GM23338 (cell line): ENCODE results near the gene CLRN2. TPM values are rescaled to one million over a fixed set of nuclear protein-coding genes. Genes with fewer than 3 reads are reported as not detected.

Source experiments
- ATAC-seq: fragments of 200-7000 bp; cut with Tn5 transposase; 3 replicates; pipeline ENCODE4 v1.9.1; 2020
- DNase-seq: peaks from one replicate; pipeline ENCODE4 v3.0.0-alpha.2; 2015; ENCODE audit warnings: low spot score
- H2AFZ ChIP-seq: fragments of 200-600 bp; sonication (generic); 2 replicates; pipeline ENCODE4 v1.8.0; 2016; ENCODE audit warnings: antibody characterized with exemption, mild to moderate bottlenecking, moderate library complexity
- H3F3A ChIP-seq: fragments of 200-600 bp; sonication (generic); replicated peaks from 2 replicates; pipeline ENCODE4 v1.8.0; 2017; ENCODE audit warnings: antibody characterized with exemption, mixed run types, low read depth
- H3K27ac ChIP-seq: fragments of 200-600 bp; sonication (generic); 2 replicates; pipeline ENCODE4 v1.6.1; 2016; ENCODE audit warnings: low read depth
- H3K27me3 ChIP-seq: fragments of 200-600 bp; sonication (generic); 2 replicates; pipeline ENCODE4 v1.8.0; 2016; ENCODE audit warnings: mild to moderate bottlenecking, mixed run types, moderate library complexity; ENCODE audit not compliant: insufficient read depth
- H3K36me3 ChIP-seq: fragments of 200-600 bp; sonication (generic); 2 replicates; pipeline ENCODE4 v1.8.0; 2016; ENCODE audit warnings: mild to moderate bottlenecking; ENCODE audit not compliant: insufficient read depth
- H3K4me1 ChIP-seq: fragments of 200-600 bp; sonication (generic); 2 replicates; pipeline ENCODE4 v1.8.0; 2016; ENCODE audit warnings: mild to moderate bottlenecking, moderate library complexity; ENCODE audit not compliant: insufficient read depth
- H3K4me2 ChIP-seq: fragments of 200-600 bp; sonication (generic); 2 replicates; pipeline ENCODE4 v1.7.1; 2017; ENCODE audit warnings: mixed run types
- H3K4me3 ChIP-seq: fragments of 200-600 bp; sonication (generic); 2 replicates; pipeline ENCODE4 v1.6.1; 2016; ENCODE audit warnings: mixed run types
- H3K79me2 ChIP-seq: fragments of 200-600 bp; sonication (generic); replicated peaks from 2 replicates; pipeline ENCODE4 v1.8.0; 2017; ENCODE audit warnings: mild to moderate bottlenecking; ENCODE audit not compliant: insufficient read depth
- H3K9me2 ChIP-seq: fragments of 200-600 bp; sonication (generic); 2 replicates; pipeline ENCODE4 v1.8.0; 2017; ENCODE audit not compliant: insufficient read depth
- H4K20me1 ChIP-seq: fragments of 200-600 bp; sonication (generic); replicated peaks from 2 replicates; pipeline ENCODE4 v1.8.0; 2017; ENCODE audit warnings: mild to moderate bottlenecking; ENCODE audit not compliant: insufficient read depth
- H3K27ac Mint-ChIP-seq: 2 replicates; pipeline ENCODE4 v1.8.0; 2020; ENCODE audit warnings: inconsistent platforms, mild to moderate bottlenecking, moderate library complexity, mixed read lengths
- H3K27me3 Mint-ChIP-seq: 3 replicates; pipeline ENCODE4 v1.8.0; 2022; ENCODE audit warnings: low read depth, mild to moderate bottlenecking, moderate library complexity, mixed read lengths, inconsistent platforms; ENCODE audit not compliant: insufficient read depth, poor library complexity
- H3K36me3 Mint-ChIP-seq: 3 replicates; pipeline ENCODE4 v1.8.0; 2021; ENCODE audit warnings: low read depth, mild to moderate bottlenecking, inconsistent platforms, moderate library complexity, mixed read lengths
- H3K4me1 Mint-ChIP-seq: 3 replicates; pipeline ENCODE4 v1.8.0; 2020; ENCODE audit warnings: mild to moderate bottlenecking, inconsistent platforms, mixed read lengths
- H3K4me3 Mint-ChIP-seq: 3 replicates; pipeline ENCODE4 v1.8.0; 2021; ENCODE audit warnings: moderate library complexity, mild to moderate bottlenecking, inconsistent platforms, mixed read lengths
- H3K9me3 Mint-ChIP-seq: 3 replicates; pipeline ENCODE4 v1.8.0; 2020; ENCODE audit warnings: moderate library complexity, mild to moderate bottlenecking, inconsistent platforms, mixed read lengths
- CTCF ChIP-seq, 2 experiments: fragments of 200-600 bp in 1 of 2; sonication (generic) in 1 of 2; conservative IDR thresholded peaks; 2 replicates each; pipeline versions ENCODE4 v1.5.1 to v1.6.1; 2016 to 2017; ENCODE audit warnings: antibody characterized with exemption in 2 of 2, low read depth in 2 of 2, mild to moderate bottlenecking in 2 of 2, moderate library complexity in 1 of 2
- JUNB ChIP-seq: IDR thresholded peaks from one replicate; pipeline ENCODE4 v1.6.1; 2016; ENCODE audit warnings: antibody characterized with exemption; ENCODE audit not compliant: unreplicated experiment
- NANOG ChIP-seq: IDR thresholded peaks from 2 replicates; pipeline ENCODE4 v1.6.1; 2016; ENCODE audit warnings: antibody characterized with exemption, borderline replicate concordance
- POLR2AphosphoS5 ChIP-seq: IDR thresholded peaks from 2 replicates; pipeline ENCODE4 v1.6.1; 2016; ENCODE audit warnings: antibody characterized with exemption, low read depth
- REST ChIP-seq: IDR thresholded peaks from one replicate; pipeline ENCODE4 v1.6.1; 2018; ENCODE audit warnings: antibody characterized with exemption; ENCODE audit not compliant: unreplicated experiment
- STAT1 ChIP-seq: IDR thresholded peaks from one replicate; pipeline ENCODE4 v1.6.1; 2016; ENCODE audit warnings: antibody characterized with exemption; ENCODE audit not compliant: unreplicated experiment
- ZNF462 ChIP-seq: fragments of 250-450 bp; sonication (Bioruptor Pico); IDR thresholded peaks from 2 replicates; pipeline ENCODE4 v1.5.0; 2020; ENCODE audit warnings: mild to moderate bottlenecking, moderate library complexity
- polyA plus RNA-seq: library from polyadenylated mRNA; unstranded; fragments of >200 nt; fragmentation: Nextera tagmentation; extraction: Ambion mirVana; gene quantifications from 2 replicates; pipeline ENCODE4 v1.2.1, GENCODE V29; 2016
- total RNA-seq: library from RNA; depleted of rRNA; stranded (reverse); fragments of >200 nt; shearing (Covaris generic); gene quantifications from 2 replicates; pipeline ENCODE4 v1.2.3, GENCODE V29; 2014

CLRN2 gene
- total and polyA plus RNA-seq, 2 experiments from 2014 or later = not detected

- H2AFZ ChIP-seq = no peak overlapping the region
- no peaks in the 10 kb centered on the region for H3F3A ChIP-seq
- no peak overlapping the region for H3K27ac ChIP-seq
- peaks cover 2% of the 10 kb centered on the region for H3K27me3 Mint-ChIP-seq
- H3K4me1 Mint-ChIP-seq = peaks cover 6% of the 10 kb centered on the region; the same call in 2 of the 3 replicates
- ATAC-seq = no peak
- H3K9me3 Mint-ChIP-seq = no peaks in the 10 kb centered on the region
- no peaks in the 10 kb centered on the region for H3K9me2 ChIP-seq
- no peaks in the 10 kb centered on the region; the same call in 1 of the 2 replicates for H3K4me1 ChIP-seq
- TF ChIP-seq NANOG (no peak), ZNF462 (CRISPR knock-in tag) (no peak), JUNB (no peak), STAT1 (no peak), CTCF (conservative IDR thresholded peaks at IDR 0.05; ENCODE audit: low read depth in 2 of 2) (no peak), REST (no peak), POLR2AphosphoS5 (no peak)
- peaks cover 7% of the 10 kb centered on the region for H3K36me3 ChIP-seq
- no peak for DNase-seq
- H3K27me3 ChIP-seq = no peaks in the 10 kb centered on the region
- peaks cover 59% of the 10 kb centered on the region for H3K36me3 Mint-ChIP-seq
- H4K20me1 ChIP-seq = peaks cover 7% of the 10 kb centered on the region
- H3K4me3 ChIP-seq = no peak overlapping the region
- H3K79me2 ChIP-seq = no peaks in the 10 kb centered on the region
- no peak overlapping the region for H3K27ac Mint-ChIP-seq
- no peak overlapping the region for H3K4me3 Mint-ChIP-seq
- no peak overlapping the region for H3K4me2 ChIP-seq
Observed at GRCh38 chr4:17489721-17490120, 25.2 kb upstream of the CLRN2 start.
